Measurements from ENCODE around the gene COL18A1. TPM values are rescaled to one million over a fixed set of nuclear protein-coding genes. Genes with fewer than 3 reads are reported as not detected.

Gene COL18A1
- total and polyA plus RNA-seq, 5 donors from 2014 or later: 0.29 to 2.7 (median 1.3) TPM

- peaks cover 4% of the 10 kb centered on the region for H3K4me1 ChIP-seq (ENCODE audit: control insufficient read depth, insufficient read depth, low read length, poor library complexity, severe bottlenecking)
- ATAC-seq (ENCODE audit: low read depth in 2 of 2) (no peak), DNase-seq (no peak)
- no peaks in the 10 kb centered on the region for H3K9me3 Mint-ChIP-seq
- H3K4me3 ChIP-seq (ENCODE audit: low read depth, low read length): no peak overlapping the region
- H3K27me3 ChIP-seq (ENCODE audit: control insufficient read depth, insufficient read depth, low read length): no peaks in the 10 kb centered on the region
- H3K9me3 ChIP-seq (ENCODE audit: control insufficient read depth in 2 of 2, low read length in 2 of 2): no peaks in the 10 kb centered on the region
- no peaks in the 10 kb centered on the region for H3K27me3 Mint-ChIP-seq
- H3K27ac ChIP-seq (ENCODE audit: insufficient read depth, low read length, poor library complexity, severe bottlenecking): no peak overlapping the region
- H3K36me3 ChIP-seq (ENCODE audit: control insufficient read depth, insufficient read depth, low read length): no peaks in the 10 kb centered on the region
- peaks cover 0 to 6% (median 0%) of the 10 kb centered on the region in 4 donors for H3K4me1 Mint-ChIP-seq
- H3K36me3 Mint-ChIP-seq: no peaks in the 10 kb centered on the region
- H3K27ac Mint-ChIP-seq: no peak overlapping the region
- H3K4me3 Mint-ChIP-seq: no peak overlapping the region
These were observed 85.2 kb downstream of the COL18A1 start for GRCh38 chr21:45490049-45490731.

DNA sequence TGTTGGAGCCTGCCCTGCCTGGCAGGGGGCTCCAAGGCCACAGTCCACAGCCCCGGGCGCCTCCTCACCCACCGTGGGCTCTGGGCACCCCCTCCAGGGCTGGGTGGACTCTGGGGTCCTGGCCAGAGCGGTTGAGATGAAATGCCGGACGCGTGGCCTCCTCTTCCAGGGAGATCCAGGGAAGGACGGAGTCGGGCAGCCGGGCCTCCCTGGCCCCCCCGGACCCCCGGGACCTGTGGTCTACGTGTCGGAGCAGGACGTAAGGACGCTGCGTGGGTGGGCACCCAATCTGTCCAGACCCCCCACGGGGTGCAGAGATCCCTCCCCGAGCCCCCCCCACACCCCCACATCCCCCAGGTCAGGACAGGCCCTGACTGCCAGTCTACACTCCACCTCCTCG, 86.1 kb downstream of the COL18A1 start:
- Mint-ChIP-seq H3K27ac (no peak overlapping the region), H3K4me1 (peaks cover 0 to 6% (median 0%) of the 10 kb centered on the region in 4 donors), H3K27me3 (no peaks in the 10 kb centered on the region), H3K9me3 (no peaks in the 10 kb centered on the region), H3K36me3 (no peaks in the 10 kb centered on the region), H3K4me3 (no peak overlapping the region)
- H3K9me3 ChIP-seq (ENCODE audit: control insufficient read depth in 2 of 2, low read length in 2 of 2): no peaks in the 10 kb centered on the region
- H3K36me3 ChIP-seq (ENCODE audit: control insufficient read depth, insufficient read depth, low read length): no peaks in the 10 kb centered on the region
- no peak for ATAC-seq (ENCODE audit: low read depth in 2 of 2)
- no peaks in the 10 kb centered on the region for H3K27me3 ChIP-seq (ENCODE audit: control insufficient read depth, insufficient read depth, low read length)
- peaks cover 4% of the 10 kb centered on the region for H3K4me1 ChIP-seq (ENCODE audit: control insufficient read depth, insufficient read depth, low read length, poor library complexity, severe bottlenecking)
- no peak overlapping the region for H3K4me3 ChIP-seq (ENCODE audit: low read depth, low read length)
- no peak overlapping the region for H3K27ac ChIP-seq (ENCODE audit: insufficient read depth, low read length, poor library complexity, severe bottlenecking)
- DNase-seq: no peak

GRCh38 chr21:45491623-45492022, 86.7 kb downstream of the COL18A1 start:
- no peak overlapping the region for H3K27ac Mint-ChIP-seq

DNA sequence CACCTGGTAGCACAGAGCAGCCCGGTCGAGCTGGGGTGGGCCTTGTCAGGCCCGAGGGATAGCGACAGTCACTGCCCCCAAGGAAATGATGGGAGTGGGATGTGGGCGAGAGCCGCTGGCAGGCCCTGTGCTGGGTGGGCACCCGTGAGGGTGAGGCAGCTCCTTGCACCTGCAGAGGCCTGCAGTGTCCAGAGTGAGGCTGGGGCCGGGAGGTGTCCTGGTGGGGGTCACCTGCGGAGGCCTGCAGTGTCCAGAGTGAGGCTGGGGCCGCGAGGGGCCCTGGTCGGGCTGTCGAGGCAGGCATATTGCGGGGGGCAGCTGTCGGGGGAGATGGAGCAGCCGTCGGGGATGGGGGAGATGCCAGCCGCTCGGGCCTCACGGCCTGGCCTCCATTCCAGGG, 87.8 kb downstream of the COL18A1 start:
- Histone ChIP-seq H3K27me3 (ENCODE audit: control insufficient read depth, insufficient read depth, low read length) (no peaks in the 10 kb centered on the region), H3K27ac (ENCODE audit: insufficient read depth, low read length, poor library complexity, severe bottlenecking) (no peak overlapping the region), H3K9me3 (ENCODE audit: control insufficient read depth in 2 of 2, low read length in 2 of 2) (no peaks in the 10 kb centered on the region), H3K36me3 (ENCODE audit: control insufficient read depth, insufficient read depth, low read length) (no peaks in the 10 kb centered on the region), H3K4me1 (ENCODE audit: control insufficient read depth, insufficient read depth, low read length, poor library complexity, severe bottlenecking) (peaks cover 4% of the 10 kb centered on the region), H3K4me3 (ENCODE audit: low read depth, low read length) (no peak overlapping the region)
- no peak for DNase-seq
- no peak for ATAC-seq (ENCODE audit: low read depth in 2 of 2)
- no peak overlapping the region for H3K4me3 Mint-ChIP-seq
- no peaks in the 10 kb centered on the region for H3K9me3 Mint-ChIP-seq
- no peaks in the 10 kb centered on the region for H3K36me3 Mint-ChIP-seq
- H3K27me3 Mint-ChIP-seq: no peaks in the 10 kb centered on the region
- H3K4me1 Mint-ChIP-seq: peaks cover 0 to 6% (median 0%) of the 10 kb centered on the region in 4 donors
- H3K27ac Mint-ChIP-seq: no peak overlapping the region

More at GRCh38 chr21:45491623-45492022, 86.7 kb downstream of the COL18A1 start:
- peaks cover 4% of the 10 kb centered on the region for H3K4me1 ChIP-seq (ENCODE audit: control insufficient read depth, insufficient read depth, low read length, poor library complexity, severe bottlenecking)
- no peaks in the 10 kb centered on the region for H3K9me3 Mint-ChIP-seq
- peaks cover 0 to 6% (median 0%) of the 10 kb centered on the region in 4 donors for H3K4me1 Mint-ChIP-seq
- ATAC-seq (ENCODE audit: low read depth in 2 of 2) (no peak), DNase-seq (no peak)
- no peaks in the 10 kb centered on the region for H3K9me3 ChIP-seq (ENCODE audit: control insufficient read depth in 2 of 2, low read length in 2 of 2)
- no peaks in the 10 kb centered on the region for H3K36me3 Mint-ChIP-seq
- H3K36me3 ChIP-seq (ENCODE audit: control insufficient read depth, insufficient read depth, low read length): no peaks in the 10 kb centered on the region
- no peak overlapping the region for H3K4me3 Mint-ChIP-seq
- no peak overlapping the region for H3K27ac ChIP-seq (ENCODE audit: insufficient read depth, low read length, poor library complexity, severe bottlenecking)
- no peaks in the 10 kb centered on the region for H3K27me3 Mint-ChIP-seq
- no peaks in the 10 kb centered on the region for H3K27me3 ChIP-seq (ENCODE audit: control insufficient read depth, insufficient read depth, low read length)
- no peak overlapping the region for H3K4me3 ChIP-seq (ENCODE audit: low read depth, low read length)

GRCh38 chr21:45493401-45494001, 88.5 kb downstream of the COL18A1 start:
- no peaks in the 10 kb centered on the region for H3K27me3 Mint-ChIP-seq
- H3K4me3 Mint-ChIP-seq: no peak overlapping the region
- Histone ChIP-seq H3K27me3 (ENCODE audit: control insufficient read depth, insufficient read depth, low read length) (no peaks in the 10 kb centered on the region), H3K4me1 (ENCODE audit: control insufficient read depth, insufficient read depth, low read length, poor library complexity, severe bottlenecking) (peaks cover 4% of the 10 kb centered on the region), H3K36me3 (ENCODE audit: control insufficient read depth, insufficient read depth, low read length) (no peaks in the 10 kb centered on the region), H3K9me3 (ENCODE audit: control insufficient read depth in 2 of 2, low read length in 2 of 2) (no peaks in the 10 kb centered on the region), H3K4me3 (ENCODE audit: low read depth, low read length) (no peak overlapping the region), H3K27ac (ENCODE audit: insufficient read depth, low read length, poor library complexity, severe bottlenecking) (no peak overlapping the region)
- peaks cover 0 to 2% (median 0%) of the 10 kb centered on the region in 4 donors for H3K4me1 Mint-ChIP-seq
- H3K36me3 Mint-ChIP-seq: no peaks in the 10 kb centered on the region
- no peak for ATAC-seq (ENCODE audit: low read depth in 2 of 2)
- DNase-seq: no peak
- H3K27ac Mint-ChIP-seq: no peak overlapping the region
- no peaks in the 10 kb centered on the region for H3K9me3 Mint-ChIP-seq

DNA sequence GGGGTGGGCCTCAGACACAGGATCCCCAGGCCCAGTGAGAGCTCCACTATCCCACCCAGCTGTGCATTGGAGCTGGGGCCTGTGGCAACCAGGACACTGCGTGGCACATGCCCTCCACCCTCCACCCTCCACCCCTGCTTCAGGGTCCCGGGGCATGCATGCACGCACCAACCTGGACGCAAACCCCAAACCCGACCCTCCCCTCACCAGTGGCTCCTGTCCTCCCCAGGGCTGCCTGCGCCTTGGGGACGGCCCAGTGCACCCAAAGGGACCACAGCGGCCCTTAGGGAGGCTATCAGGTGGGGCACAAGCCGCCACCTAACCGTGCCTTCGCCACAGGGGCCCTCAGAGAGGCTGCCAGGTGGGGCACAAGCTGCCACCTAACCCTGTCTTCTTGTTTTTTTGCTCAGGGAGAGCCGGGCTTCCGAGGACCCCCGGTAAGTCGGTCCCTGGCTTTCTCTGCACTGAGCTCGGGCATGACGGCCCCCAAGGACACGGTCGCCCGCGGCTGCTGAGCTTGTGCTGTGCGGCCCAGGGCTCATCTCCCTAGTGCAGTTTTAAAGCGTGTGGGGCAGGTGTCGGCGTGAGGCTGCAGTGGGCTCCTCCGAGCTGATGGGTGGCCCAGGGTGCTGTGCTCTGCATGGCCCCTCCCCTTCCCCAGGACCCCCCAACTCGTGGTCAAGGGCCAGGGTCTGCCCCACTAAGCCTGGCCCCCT, 89.3 kb downstream of the COL18A1 start:
- Mint-ChIP-seq H3K27me3 (no peaks in the 10 kb centered on the region), H3K27ac (no peak overlapping the region)

GRCh38 chr21:45494851-45495680, 90.1 kb downstream of the COL18A1 start:
- DNase-seq (no peak), ATAC-seq (ENCODE audit: low read depth in 2 of 2) (no peak)
- H3K27ac ChIP-seq (ENCODE audit: insufficient read depth, low read length, poor library complexity, severe bottlenecking): no peak overlapping the region
- peaks cover 4% of the 10 kb centered on the region for H3K36me3 Mint-ChIP-seq
- no peaks in the 10 kb centered on the region for H3K36me3 ChIP-seq (ENCODE audit: control insufficient read depth, insufficient read depth, low read length)
- no peaks in the 10 kb centered on the region for H3K9me3 ChIP-seq (ENCODE audit: control insufficient read depth in 2 of 2, low read length in 2 of 2)
- peaks cover 0 to 6% (median 1%) of the 10 kb centered on the region in 4 donors for H3K4me1 Mint-ChIP-seq
- H3K27ac Mint-ChIP-seq: no peak overlapping the region
- no peak overlapping the region for H3K4me3 ChIP-seq (ENCODE audit: low read depth, low read length)
- H3K27me3 Mint-ChIP-seq: no peaks in the 10 kb centered on the region
- H3K4me1 ChIP-seq (ENCODE audit: control insufficient read depth, insufficient read depth, low read length, poor library complexity, severe bottlenecking): no peaks in the 10 kb centered on the region
- H3K4me3 Mint-ChIP-seq: no peak overlapping the region
- H3K27me3 ChIP-seq (ENCODE audit: control insufficient read depth, insufficient read depth, low read length): no peaks in the 10 kb centered on the region
- peaks cover 0 to 5% (median 0%) of the 10 kb centered on the region in 7 donors for H3K9me3 Mint-ChIP-seq

More for the DNA sequence above, 89.3 kb downstream of the COL18A1 start:
- no peaks in the 10 kb centered on the region for H3K36me3 ChIP-seq (ENCODE audit: control insufficient read depth, insufficient read depth, low read length)
- no peaks in the 10 kb centered on the region for H3K9me3 ChIP-seq (ENCODE audit: control insufficient read depth in 2 of 2, low read length in 2 of 2)
- H3K27ac ChIP-seq (ENCODE audit: insufficient read depth, low read length, poor library complexity, severe bottlenecking): no peak overlapping the region
- H3K9me3 Mint-ChIP-seq: peaks cover 0 to 5% (median 0%) of the 10 kb centered on the region in 7 donors
- ATAC-seq (ENCODE audit: low read depth in 2 of 2) (no peak), DNase-seq (no peak)
- H3K4me1 Mint-ChIP-seq: peaks cover 0 to 2% (median 0%) of the 10 kb centered on the region in 4 donors
- H3K36me3 Mint-ChIP-seq: no peaks in the 10 kb centered on the region
- H3K4me1 ChIP-seq (ENCODE audit: control insufficient read depth, insufficient read depth, low read length, poor library complexity, severe bottlenecking): peaks cover 3% of the 10 kb centered on the region
- no peak overlapping the region for H3K4me3 Mint-ChIP-seq
- no peak overlapping the region for H3K4me3 ChIP-seq (ENCODE audit: low read depth, low read length)
- H3K27me3 ChIP-seq (ENCODE audit: control insufficient read depth, insufficient read depth, low read length): no peaks in the 10 kb centered on the region
